ENCODE measurements around the gene POLR1A. TPM values are rescaled to one million over a fixed set of nuclear protein-coding genes. Genes with fewer than 3 reads are reported as not detected.

Gene POLR1A
- total RNA-seq, 1 donor from 2014 or later = 17.2 TPM

DNA sequence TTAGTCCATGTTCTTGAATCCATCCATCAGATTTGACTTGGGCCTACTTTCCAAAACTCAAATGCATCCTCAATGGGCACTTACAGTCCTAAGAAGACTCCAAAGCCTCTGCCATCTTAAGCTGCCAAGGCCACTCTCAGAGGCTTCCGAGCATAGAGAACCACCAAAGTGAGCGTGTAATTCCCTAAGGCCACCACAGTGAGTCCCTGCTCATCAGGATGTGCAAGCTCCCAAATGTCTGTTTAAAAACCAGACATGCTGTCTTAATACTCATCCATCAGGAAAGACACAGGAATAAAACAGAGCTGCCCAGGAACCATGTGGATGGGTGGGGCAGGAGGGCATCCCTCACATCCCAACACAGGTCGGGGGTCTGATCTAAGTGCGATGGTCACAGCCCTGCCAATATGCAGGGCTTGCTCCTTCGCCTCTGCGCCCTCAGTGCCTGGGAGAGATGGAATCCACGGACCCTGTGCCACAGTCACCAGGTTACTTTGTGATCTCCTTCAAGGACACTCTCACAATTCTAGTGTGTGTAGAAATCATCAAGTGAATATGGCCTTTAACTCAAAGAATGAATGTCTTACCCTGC, 80.4 kb downstream of the POLR1A start:
- Histone ChIP-seq H3K4me1 (peaks cover 7% of the 10 kb centered on the region), H3K36me3 (peaks cover 0 to 40% of the 10 kb centered on the region in 2 donors), H3K4me3 (no peak overlapping the region), H3K27ac (peak overlapping the region; percentile 30), H3K27me3 (no peaks in the 10 kb centered on the region), H3K9me3 (no peaks in the 10 kb centered on the region)
- intact Hi-C loops (cut with DNase I) = no loop called here
- no peak for DNase-seq (ENCODE audit: extremely low spot score in 2 of 2)
- TF ChIP-seq, protein P1, sequence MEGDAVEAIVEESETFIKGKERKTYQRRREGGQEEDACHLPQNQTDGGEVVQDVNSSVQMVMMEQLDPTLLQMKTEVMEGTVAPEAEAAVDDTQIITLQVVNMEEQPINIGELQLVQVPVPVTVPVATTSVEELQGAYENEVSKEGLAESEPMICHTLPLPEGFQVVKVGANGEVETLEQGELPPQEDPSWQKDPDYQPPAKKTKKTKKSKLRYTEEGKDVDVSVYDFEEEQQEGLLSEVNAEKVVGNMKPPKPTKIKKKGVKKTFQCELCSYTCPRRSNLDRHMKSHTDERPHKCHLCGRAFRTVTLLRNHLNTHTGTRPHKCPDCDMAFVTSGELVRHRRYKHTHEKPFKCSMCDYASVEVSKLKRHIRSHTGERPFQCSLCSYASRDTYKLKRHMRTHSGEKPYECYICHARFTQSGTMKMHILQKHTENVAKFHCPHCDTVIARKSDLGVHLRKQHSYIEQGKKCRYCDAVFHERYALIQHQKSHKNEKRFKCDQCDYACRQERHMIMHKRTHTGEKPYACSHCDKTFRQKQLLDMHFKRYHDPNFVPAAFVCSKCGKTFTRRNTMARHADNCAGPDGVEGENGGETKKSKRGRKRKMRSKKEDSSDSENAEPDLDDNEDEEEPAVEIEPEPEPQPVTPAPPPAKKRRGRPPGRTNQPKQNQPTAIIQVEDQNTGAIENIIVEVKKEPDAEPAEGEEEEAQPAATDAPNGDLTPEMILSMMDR (IDR thresholded peaks at IDR 0.05) = no peak
- TF ChIP-seq POLR2AphosphoS5 (IDR thresholded peaks at IDR 0.05; ENCODE audit: insufficient read depth in 1 of 2, low read depth in 1 of 2) (no peak), POLR2A (IDR thresholded peaks at IDR 0.05) (no peak)

DNA sequence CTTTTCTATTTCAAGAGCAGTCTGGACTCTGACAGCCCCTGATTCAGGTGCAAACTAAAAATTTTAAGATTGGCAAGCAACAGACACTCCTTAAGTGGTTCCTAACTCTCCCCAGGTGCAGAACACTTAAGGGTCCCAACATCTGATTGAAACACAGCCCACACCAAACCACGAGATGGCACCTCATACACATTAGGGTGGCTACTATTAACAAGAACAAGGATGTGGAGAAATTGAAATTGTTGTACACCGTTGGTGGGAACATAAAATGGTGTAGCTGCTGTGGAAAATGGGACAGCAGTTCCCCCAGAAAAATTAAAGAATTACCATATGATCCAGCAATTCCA, 82.3 kb downstream of the POLR1A start:
- intact Hi-C loops (cut with DNase I) = no loop called here
- no peaks in the 10 kb centered on the region for H3K27me3 ChIP-seq
- no peak for DNase-seq (ENCODE audit: extremely low spot score in 2 of 2)
- no peak overlapping the region for H3K4me3 ChIP-seq
- peaks cover 7% of the 10 kb centered on the region for H3K4me1 ChIP-seq
- H3K27ac ChIP-seq = no peak overlapping the region
- TF ChIP-seq, protein P1 (IDR thresholded peaks at IDR 0.05) = no peak
- TF ChIP-seq POLR2A (IDR thresholded peaks at IDR 0.05) = no peak
- TF ChIP-seq POLR2AphosphoS5 (IDR thresholded peaks at IDR 0.05; ENCODE audit: insufficient read depth in 1 of 2, low read depth in 1 of 2) = no peak
- H3K36me3 ChIP-seq = peaks cover 0 to 23% of the 10 kb centered on the region in 2 donors
- H3K9me3 ChIP-seq = no peaks in the 10 kb centered on the region

- no peak overlapping the region for H3K27ac ChIP-seq
- intact Hi-C loops (cut with DNase I) = no loop called here
- H3K4me1 ChIP-seq = peaks cover 7% of the 10 kb centered on the region
- no peaks in the 10 kb centered on the region for H3K9me3 ChIP-seq
- H3K4me3 ChIP-seq = no peak overlapping the region
- H3K27me3 ChIP-seq = no peaks in the 10 kb centered on the region
- no peak for DNase-seq (ENCODE audit: extremely low spot score in 2 of 2)
- H3K36me3 ChIP-seq = peaks cover 0 to 17% of the 10 kb centered on the region in 2 donors
- TF ChIP-seq POLR2A (IDR thresholded peaks at IDR 0.05) = no peak
- TF ChIP-seq POLR2AphosphoS5 (IDR thresholded peaks at IDR 0.05; ENCODE audit: insufficient read depth in 1 of 2, low read depth in 1 of 2) = no peak
- TF ChIP-seq, protein P1 (IDR thresholded peaks at IDR 0.05) = no peak
Observed at GRCh38 chr2:86022661-86023365, 82.9 kb downstream of the POLR1A start.

DNA sequence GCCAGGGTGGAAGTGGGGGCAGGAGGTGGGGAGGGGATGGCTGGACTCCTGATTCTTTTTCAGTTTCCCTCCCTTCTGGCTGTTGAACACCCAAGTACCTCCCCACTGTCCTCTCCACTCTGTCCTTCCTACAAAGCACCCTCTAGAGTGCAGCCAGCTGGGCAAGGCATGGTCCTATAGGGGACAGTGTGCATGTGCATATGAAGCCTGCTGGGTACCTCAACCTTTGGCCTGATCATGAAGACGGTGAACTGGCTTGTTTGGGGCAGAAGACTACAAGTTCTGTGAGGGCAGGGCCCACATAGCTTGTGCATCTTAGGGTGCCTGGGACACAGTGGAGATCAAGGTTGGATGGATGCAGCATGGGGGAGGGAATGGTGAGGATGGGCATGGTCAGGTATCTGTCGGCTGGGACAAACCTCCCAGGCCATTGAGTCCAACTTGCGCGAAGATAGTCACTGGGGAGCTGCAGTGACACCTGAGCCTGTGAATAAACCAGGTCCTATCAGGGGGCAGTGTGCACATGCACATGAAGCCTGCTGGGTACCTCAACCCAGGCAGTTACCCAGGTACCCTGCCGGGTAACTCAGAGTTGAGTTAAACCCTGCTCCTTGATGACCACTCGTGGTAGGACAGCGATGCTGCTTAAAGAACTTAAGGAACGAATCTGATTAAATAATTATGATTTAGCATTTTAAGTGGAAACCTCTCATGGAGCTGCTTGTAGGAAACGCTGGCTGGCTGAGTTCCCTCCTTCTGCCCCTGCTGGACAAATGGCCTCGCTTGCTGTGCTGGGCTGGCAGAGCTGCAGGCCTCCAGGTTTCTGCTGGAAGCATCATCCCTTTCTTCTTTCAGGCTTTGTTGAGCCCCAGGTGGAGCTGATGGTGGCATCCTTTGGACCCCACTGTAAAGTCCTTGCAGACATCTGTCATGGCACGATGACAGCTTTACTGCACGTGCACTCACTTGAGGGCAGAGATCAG, 84.0 kb downstream of the POLR1A start:
- H3K36me3 ChIP-seq = peaks cover 0 to 8% of the 10 kb centered on the region in 2 donors
- no peak overlapping the region for H3K27ac ChIP-seq
- DNase-seq (ENCODE audit: extremely low spot score in 2 of 2) = no peak
- intact Hi-C loops (cut with DNase I) = no loop called here
- no peaks in the 10 kb centered on the region for H3K9me3 ChIP-seq
- no peaks in the 10 kb centered on the region for H3K27me3 ChIP-seq
- no peak overlapping the region for H3K4me3 ChIP-seq
- peaks cover 5% of the 10 kb centered on the region for H3K4me1 ChIP-seq
- TF ChIP-seq POLR2AphosphoS5 (IDR thresholded peaks at IDR 0.05; ENCODE audit: insufficient read depth in 1 of 2, low read depth in 1 of 2) = no peak
- TF ChIP-seq, protein P1 (IDR thresholded peaks at IDR 0.05) = no peak
